Measurements from ENCODE around the gene GALNT12.

- no peak for TF ChIP-seq POLR2A (IDR thresholded peaks at IDR 0.05)
- TF ChIP-seq, protein P1, sequence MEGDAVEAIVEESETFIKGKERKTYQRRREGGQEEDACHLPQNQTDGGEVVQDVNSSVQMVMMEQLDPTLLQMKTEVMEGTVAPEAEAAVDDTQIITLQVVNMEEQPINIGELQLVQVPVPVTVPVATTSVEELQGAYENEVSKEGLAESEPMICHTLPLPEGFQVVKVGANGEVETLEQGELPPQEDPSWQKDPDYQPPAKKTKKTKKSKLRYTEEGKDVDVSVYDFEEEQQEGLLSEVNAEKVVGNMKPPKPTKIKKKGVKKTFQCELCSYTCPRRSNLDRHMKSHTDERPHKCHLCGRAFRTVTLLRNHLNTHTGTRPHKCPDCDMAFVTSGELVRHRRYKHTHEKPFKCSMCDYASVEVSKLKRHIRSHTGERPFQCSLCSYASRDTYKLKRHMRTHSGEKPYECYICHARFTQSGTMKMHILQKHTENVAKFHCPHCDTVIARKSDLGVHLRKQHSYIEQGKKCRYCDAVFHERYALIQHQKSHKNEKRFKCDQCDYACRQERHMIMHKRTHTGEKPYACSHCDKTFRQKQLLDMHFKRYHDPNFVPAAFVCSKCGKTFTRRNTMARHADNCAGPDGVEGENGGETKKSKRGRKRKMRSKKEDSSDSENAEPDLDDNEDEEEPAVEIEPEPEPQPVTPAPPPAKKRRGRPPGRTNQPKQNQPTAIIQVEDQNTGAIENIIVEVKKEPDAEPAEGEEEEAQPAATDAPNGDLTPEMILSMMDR (IDR thresholded peaks at IDR 0.05): no peak
Measured at GRCh38 chr9:98801969-98802371, 5.5 kb upstream of the GALNT12 start.

Measured in breast epithelium (tissue), 3 donors.